Activated T-cell treated with anti-CD3 and anti-CD28 coated beads for 24 hours (primary cell): Measurements from ENCODE around the gene PLET1.

Experiments
- DNase-seq: peaks from one replicate; pipeline ENCODE4 v3.0.0-alpha.2; 2020; ENCODE audit warnings: low read depth

PLET1 gene

DNA sequence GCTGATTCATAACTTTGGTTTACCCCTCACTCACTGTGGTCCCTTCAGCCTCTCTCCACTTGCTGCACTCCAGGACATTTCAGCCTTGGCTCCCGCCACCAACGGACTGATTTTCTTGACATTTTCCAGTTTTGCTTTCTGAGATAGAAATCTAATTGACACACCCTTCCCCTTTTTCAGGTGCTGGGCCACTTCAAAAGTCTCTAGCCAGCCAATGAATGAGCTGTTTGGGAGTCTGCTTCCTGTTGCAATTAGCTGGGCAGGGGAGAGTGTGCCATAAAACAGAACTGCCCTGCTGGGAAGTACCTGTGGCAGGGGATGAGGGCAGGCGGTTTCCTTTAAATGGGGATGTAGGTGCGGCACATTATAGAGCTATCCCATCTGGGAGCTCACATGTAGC lies 21.1 kb upstream of the PLET1 start:
- DNase-seq = no peak

DNA sequence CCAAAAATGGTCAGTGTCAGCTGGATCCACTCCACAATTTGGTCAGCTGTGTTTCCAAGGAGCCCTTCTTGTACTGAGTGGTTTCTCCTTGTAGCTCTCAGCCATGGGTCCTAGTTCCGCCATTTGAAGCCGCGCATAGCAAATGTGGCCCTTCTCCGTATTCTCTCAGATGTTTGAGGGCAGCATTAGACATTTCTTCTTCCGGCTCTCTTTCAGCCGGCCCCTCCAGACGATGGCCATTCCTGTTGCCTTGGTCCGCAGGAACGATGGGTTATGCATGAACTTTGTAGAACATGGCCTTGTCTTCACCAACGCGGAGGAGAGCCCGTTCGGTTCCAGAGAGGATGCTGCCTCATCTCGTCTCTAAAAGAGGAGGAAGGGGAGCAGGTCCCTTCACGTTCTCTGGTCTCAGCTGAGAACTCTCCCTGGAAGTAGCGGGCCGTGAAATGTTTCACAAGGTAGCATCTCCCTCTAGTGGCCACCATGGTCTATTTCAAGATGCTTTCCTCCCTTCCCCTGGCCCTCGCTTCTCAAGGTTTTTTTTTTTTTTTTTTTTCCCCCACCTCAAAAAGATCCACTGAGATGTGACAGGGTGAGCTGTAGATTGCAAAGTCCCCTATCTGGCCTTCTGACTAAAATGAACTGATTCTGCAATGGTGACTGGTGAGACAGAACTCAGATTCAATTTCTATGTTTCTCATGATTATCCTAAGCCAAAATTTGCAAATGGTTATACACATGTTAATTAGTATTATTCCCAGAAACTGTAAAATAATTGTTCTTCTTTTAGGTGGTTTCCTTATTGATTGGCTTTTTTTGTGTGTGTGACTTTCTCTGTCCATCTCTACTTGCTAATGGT lies 19.8 kb upstream of the PLET1 start:
- peak; percentile 60 for DNase-seq

DNA sequence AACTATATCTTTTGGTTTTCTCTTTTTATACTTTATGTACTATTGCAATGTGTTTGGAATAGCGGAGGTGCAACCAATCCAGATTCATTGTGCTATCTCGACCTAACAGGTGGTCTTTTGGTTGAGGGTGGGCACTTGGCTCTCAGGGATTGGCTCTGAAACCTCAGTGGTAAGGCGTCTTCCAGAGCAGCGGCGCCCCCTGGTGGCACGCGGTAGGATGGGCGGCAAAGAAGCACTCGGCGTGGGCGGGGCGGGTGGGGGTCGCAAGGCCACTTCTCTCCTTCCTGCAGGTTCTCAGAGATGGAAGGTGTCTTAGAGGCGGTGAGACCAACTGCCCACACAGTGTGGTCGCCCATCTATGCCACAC lies 19.2 kb upstream of the PLET1 start:
- peak; percentile 69 for DNase-seq

GRCh38 chr11:112278803-112279202 lies 18.1 kb upstream of the PLET1 start:
- DNase-seq = no peak

GRCh38 chr11:112277941-112278340 lies 17.3 kb upstream of the PLET1 start:
- no peak for DNase-seq

DNA sequence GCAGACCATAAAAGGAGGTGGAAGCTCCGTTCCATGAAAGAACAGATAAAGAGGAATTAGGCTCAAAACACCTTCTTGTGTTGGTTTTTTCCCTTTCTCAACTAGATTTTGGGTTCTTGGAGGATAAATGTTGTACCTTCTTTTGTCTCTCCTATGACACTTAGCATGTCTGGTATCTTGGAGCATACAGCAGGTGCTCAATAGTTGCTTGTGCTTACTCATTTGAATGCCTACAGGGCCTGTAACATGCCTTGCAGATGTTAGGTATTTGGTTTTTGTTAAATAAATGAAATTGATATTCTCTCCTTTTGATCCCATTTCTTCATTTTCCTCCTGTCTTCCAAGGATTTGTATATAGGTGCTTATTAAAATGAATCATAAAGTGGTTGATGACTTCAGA lies 16.4 kb upstream of the PLET1 start:
- DNase-seq = no peak

GRCh38 chr11:112274007-112274783 lies 13.5 kb upstream of the PLET1 start:
- DNase-seq = no peak

- DNase-seq = no peak
These were observed 12.4 kb upstream of the PLET1 start for GRCh38 chr11:112273066-112273465.

DNA sequence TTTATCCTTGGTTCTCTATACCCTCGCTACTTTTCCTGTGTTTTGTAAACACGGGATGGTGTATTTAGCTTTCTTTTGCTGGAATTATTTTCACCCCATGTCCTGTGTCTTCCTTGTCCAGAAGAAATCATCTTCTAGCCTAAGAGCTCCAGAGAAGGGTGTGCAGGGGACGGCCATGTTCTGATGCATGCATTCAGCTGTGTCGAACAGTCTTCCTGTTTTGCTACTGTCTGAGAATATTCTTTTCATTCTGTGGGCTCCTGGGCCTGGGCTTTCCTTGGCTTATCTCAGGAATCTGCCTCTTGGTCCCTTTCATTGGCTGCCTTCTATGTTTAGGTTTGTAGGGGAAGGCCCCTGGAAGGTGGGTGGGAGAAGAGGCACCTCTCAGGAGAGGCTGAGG lies 10.6 kb upstream of the PLET1 start:
- no peak for DNase-seq

GRCh38 chr11:112270551-112271180 lies 10.0 kb upstream of the PLET1 start:
- no peak for DNase-seq

GRCh38 chr11:112269139-112269538 lies 8.5 kb upstream of the PLET1 start:
- DNase-seq = no peak

DNA sequence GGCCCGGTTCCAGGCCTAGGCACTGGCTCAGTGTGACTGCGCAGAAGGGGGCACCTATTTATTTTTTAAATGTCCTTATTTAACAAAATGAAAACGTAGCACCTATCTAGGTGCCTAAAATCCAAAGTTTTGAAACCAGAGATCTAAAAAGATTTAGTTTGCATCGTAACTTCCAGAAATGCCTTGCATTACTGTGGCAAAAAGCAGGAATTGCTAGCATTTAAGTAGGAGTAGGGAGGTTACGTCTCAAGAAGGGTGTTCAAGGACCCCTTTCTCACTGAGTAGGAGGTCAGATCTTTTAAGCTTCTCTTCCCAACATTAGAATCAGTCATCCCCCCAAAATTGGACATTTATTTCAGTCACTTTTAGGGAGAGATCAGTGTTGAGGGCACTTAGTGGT lies 7.7 kb upstream of the PLET1 start:
- DNase-seq = no peak

DNA sequence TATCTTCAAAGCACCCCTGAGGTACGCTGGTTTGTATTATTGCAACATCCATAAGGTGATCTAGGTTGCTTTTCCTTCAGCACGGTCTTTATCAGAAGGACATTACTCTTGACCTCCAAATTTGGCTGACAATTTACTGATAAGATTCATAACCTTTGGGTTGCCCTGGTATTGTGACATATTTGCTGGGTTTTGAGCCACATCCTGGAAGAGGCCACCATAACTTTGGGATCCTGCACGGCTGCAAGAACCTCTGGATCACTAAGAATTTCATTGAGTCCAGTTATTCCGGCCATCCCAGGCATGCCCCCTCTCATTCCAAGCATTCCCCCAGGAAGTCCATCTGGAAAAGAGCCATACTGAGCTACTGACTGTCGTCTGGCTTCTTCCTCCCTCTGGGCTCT lies 6.5 kb upstream of the PLET1 start:
- no peak for DNase-seq

GRCh38 chr11:112266410-112266778 lies 5.7 kb upstream of the PLET1 start:
- no peak for DNase-seq

DNA sequence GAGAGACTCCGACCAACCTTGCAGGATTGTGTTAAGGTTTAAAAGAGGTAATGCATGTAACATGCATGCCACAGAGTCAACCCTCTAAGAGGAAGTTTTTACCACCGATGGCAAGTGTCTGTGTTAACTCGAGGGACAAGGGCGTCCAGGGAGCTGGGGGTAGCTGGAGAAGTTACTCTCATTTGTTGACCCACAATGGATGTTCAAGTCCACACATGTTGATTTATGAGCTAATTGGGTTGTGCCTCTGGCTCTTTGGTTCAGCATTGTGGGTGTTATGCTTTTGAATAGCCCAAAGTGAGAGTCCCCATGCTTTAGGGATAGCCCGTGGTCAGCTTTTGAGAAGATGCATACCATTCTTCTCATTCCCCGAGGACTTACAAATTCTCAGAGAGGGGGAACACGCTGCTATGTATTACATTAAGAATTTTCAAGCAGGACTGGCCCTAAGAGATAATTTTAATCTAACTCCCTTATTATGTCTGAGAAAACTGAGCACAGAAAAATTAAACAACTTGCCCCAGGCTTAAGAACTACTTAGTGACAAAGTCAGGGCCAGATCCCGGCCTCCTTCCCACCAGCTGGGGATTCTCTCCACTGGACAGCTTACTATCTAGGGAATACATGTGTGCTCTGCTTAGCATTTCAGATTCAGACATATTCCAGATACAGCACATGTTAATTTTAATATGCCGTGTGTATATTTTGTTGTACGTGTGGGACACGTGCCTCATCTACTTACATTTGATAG lies 5.2 kb upstream of the PLET1 start:
- no peak for DNase-seq

- DNase-seq = no peak
These were observed 5.5 kb downstream of the PLET1 start for GRCh38 chr11:112255067-112255720.

- no peak for DNase-seq
These were observed 6.9 kb downstream of the PLET1 start for GRCh38 chr11:112253605-112254242.

- DNase-seq = no peak
These were observed 10.6 kb downstream of the PLET1 start for GRCh38 chr11:112249871-112250610.

DNA sequence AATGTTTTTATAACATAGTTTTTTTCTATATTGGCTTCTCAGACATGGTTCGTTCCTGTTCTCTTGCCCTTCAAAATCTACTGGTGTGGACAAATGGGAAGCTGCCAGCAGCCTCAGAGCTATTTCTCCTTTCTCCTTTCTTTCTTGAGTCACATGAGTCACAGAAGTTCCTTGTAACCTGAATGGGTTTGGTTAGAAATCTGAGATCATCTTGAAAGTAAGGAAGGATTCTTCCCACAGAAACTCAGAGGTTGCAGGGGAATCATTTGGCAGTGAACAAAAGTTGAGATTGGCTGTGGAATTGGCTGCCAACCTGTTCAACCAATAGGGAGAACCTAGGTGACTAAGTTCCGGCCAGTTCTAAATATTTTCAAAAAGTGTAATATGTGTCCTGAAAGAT lies 12.5 kb downstream of the PLET1 start:
- DNase-seq = no peak

- DNase-seq = no peak
These were observed 13.5 kb downstream of the PLET1 start for GRCh38 chr11:112247201-112247600.

- no peak for DNase-seq
These were observed 19.2 kb downstream of the PLET1 start for GRCh38 chr11:112241486-112241885.
